HK-2 (cell line): Measurements from ENCODE around the gene ZNF469.

ENCODE experiments used
- DNase-seq: peaks from one replicate; pipeline ENCODE4 v3.0.0-alpha.2; 2018; ENCODE audit not compliant: unreplicated experiment

ZNF469 gene

DNA sequence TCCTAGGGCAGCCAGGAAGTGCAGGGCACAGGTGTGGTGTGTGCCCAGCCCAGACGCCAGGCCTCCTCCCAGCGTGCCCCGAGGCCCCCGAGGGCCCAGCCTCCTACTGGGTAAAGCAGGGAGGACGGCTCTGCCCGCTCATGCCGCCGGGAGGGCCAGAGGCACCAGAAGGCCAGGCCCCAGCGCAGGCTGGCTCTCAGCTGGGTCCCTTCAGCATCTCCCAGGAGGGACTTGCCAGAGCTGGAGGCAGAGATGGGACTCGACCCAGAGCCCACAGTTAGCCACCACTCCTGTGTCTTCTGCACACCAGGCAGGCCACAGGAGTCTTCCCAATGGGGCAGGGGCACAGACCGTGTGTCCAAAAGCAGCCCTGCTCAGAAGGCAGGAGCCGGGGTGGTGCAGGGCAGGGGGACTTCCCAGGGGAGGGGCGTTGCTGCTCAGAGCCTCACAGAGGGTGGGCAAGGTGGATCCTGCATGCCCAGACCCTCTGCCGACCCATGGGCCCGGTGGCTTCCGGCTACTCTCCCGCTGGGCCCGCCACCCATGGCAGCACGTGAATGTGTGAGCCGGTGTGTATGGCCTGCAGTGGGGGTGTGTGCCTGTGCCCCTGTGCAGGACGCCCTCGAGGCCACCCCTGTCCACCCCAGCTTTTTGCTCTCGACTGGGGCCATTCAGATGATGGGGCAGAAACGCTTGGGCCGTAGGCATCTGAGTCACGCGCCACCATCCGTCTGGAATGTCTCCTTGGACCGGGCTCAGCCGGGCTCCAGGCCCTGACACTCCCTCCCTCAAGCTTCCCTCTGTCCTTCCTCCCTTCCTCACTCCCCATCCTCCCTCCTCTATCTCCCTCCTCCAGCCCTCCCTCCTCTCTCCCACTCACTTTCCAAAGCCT is 5.7 kb upstream of the ZNF469 start:
- DNase-seq = peak; percentile 30

DNA sequence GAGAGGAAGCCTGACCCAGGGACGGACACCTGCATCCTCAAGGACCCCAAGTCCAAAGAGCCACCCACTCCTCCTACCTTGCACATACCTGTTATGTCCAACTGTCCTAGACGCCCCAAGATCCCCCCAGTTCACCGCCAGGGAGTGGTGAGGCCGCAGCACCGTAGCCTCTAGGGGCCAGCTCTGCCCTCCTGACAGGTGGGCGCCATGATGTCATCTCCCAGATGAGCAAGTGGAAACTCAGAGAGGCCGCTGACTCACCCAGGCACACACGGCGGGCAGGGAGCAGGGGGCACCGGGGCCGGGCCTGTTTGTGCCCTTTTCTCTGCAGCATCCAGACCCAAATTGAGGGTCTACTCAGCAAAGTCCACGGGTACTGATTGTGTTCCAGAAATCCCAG is 4.8 kb upstream of the ZNF469 start:
- DNase-seq = no peak

DNA sequence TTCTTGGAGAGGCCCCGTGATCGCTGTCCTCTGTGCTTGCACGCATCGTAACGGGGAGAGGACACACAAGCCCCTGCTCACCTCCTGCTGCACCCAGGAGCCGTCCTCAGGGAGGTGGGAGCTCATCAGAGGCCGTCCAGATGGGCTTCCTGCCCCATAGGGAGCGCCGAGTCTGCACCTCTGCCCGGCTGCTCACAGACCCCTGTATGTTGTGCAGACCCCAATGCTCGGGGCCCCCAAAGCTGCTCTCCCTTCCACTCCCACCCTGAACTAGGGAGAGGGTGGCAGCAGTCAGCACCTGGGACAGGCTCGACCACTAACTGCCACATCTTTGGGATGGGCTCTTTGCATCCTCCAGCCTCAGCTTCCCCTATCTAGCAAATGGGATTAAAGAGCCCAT is 4.4 kb upstream of the ZNF469 start:
- DNase-seq = no peak

DNA sequence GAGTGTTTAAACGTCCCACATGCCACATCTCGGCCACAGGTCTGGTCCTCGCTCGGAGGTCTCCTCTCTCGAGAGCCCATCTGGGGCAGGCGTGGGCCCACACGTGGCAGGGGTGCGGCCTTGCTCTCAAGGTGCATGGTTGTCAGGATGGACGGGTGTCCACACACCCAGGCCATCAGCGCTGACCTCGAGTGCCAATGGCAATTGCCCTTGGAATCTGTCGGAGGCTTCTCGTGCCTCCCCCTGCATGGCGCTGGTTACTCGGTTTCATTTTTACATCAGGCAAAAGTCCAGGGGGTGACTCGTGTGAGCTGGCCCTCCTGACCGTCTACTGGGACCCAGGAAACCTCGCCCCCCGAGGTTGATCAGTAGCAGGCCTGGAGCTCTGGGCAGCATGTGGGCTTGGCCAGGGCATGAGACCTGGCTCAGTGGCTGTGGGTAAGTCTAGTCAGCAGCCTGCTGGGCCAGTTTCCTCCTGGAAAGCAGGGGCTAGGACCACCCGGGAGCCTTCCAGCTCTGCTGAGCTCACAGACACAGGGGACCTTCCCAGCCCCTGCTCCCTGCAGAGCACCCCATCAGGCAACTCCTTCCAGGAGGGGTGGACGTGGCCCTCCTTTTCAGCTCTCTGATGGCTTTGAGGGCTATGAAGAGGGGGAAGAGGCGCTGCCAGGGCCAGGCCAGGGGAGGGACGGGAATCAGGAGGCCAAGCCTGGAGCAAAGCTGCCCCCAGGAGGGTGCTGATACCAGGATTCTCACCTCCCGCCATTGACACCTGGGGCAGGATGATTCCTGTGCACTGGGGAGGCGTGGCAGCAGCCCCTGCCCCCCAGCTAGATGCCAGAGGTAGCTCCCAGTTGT is 3.7 kb upstream of the ZNF469 start:
- no peak for DNase-seq

DNA sequence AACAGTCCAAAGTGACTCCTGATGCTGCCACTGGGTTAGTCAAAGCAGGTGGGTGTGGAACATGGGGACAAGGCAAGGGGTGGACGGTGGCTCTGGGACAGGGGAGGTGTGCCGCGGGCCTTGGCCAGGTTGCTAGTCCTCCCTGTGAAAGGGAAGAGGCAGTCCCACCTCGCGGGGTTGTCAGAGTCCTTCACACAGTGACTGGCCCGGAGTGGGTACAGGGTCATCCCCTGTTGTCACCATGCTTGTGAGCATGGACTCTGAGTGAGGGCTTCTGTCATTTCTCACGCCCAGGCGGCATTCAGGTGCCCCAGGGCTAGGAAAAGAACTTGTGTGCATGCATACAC is 3.1 kb upstream of the ZNF469 start:
- no peak for DNase-seq

DNA sequence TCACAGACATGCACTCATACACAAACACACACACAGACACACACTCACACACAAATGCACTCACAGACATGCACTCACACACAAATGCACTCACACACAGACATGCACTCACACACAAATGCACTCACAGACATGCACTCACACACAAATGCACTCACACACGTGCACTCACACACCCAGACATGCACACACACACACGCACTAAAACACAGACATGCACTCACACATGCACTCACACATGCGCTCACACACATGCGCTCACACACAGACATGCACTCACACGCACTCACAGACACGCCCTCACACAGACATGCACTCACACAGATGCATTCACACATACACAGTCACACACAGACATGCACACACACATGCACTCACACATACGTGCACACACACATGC is 2.7 kb upstream of the ZNF469 start:
- no peak for DNase-seq

DNA sequence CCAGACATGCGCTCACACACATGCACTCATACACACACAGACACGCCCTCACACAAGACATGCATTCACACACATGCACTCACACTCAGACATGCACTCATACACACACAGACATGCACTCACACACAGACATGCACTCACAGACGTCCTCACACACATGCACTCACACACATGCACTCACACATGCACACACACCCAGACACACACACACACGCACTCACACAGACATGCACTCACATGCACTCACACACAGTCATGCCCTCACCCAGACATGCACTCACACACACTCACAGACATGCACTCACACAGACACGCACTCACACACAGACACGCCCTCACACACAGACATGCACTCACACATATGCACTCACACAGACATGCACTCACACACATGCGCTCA is 2.1 kb upstream of the ZNF469 start:
- no peak for DNase-seq

DNA sequence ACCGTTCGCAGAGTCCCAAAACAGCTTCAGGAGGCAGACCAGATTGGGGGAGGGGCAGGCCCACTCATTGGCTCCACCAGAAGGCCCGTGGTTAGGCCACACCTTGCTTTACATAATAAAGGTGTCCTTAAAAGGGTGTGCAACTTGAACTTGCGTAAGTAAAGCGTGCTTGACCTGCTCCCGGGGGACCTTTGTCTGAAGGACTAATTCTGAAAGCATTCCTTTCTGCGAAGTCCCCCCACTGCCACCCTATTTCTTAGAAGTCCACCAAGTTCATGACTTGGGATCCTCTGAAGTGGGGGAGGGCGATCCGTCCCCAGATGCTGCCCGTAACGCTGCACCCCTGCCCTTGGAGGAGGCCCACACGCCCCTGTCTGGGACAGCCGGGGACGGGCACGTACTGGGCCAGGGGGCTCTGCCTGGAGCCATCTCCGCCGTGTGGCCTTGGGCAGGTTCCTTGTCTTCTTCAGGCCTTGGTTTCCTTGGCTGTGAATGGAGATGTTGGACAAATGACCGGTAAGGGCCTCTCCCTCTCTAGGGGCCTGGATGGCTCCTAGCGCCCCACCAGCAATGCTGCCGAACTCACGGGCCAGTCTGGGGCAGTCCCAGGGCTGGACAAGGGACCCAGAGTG is 823 bp upstream of the ZNF469 start:
- no peak for DNase-seq

DNA sequence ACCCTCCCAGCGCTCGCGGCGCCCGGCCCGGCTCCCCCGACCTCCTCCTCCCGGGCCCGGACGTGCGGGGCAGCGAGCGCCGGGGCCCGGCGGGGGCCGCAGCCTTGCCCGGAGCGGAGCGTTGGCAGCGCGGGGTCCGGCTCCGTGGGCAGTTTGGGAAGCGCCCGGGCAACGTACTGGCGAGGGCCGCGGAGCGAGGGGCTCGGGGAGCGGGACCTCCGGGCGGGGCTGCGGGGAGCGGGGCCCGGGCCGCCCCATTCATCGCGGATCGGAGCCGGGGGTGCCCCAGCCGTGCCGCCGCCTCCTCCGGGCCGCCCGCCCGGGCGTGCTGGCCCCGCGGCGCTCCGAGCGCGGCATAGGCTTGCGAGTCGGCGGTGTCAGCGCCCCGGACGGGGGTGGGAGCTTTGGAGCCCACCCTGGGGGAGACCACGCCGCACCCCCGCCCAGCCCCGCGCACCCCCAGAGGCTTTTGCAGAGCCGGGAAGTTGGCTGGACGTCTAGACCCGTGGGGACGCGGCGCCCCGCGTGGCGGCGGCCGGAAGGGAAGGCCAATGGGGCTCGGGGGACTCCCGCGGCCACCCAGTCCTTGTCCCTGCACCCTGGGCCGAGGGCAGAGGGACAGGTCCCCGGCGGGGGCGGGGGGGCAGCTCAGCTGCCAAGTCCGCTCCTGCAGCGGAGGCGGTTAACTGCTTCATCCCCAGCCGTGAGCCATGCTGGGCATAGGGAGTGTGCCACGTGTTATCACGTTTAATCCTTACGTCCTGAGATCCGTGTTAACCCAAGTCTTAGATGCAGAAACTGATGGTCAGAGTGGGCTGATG is 852 bp downstream of the ZNF469 start:
- no peak for DNase-seq

DNA sequence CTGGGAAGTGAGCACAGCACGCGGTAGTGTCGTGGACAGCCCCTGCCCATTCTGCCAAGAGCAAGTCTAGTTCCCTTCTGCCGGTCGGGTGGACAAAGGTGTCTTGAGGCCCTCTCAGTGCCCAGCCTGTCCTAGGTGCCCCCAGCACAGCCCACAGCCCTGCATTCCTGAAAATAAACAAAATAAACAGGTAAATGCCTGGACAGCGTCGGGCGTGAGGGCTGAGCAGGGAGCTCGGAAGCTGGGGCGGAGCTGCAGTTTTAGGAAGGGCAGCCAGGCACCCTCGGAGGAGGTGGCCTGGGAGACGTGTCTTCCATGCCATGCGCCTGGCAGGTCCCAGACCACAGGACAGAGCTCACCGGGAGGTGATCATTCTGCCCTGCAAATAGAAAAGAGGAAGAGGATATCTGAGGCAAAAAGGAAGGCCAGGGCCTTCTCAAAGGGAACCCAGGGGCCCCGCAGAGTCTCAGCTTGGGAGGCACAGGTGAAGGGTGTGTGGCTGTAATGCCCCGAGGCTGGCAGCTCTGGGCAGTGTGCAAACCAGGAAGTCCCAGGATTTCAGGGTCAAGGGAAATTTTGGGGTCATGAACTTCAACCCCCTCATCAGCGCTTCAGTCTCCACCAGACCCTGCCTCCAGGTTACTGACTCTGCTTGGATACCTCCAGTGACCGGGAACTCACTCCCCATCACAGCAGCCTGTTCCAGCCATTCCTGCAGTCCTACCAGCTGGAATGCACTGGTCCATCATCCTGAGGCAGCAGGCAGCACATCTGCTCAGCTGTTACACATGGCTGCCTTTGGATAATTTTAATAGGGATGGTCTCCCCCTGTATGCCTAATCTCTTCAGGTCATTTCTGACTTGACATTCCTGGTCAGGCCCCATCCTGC is 1.7 kb downstream of the ZNF469 start:
- DNase-seq = no peak

DNA sequence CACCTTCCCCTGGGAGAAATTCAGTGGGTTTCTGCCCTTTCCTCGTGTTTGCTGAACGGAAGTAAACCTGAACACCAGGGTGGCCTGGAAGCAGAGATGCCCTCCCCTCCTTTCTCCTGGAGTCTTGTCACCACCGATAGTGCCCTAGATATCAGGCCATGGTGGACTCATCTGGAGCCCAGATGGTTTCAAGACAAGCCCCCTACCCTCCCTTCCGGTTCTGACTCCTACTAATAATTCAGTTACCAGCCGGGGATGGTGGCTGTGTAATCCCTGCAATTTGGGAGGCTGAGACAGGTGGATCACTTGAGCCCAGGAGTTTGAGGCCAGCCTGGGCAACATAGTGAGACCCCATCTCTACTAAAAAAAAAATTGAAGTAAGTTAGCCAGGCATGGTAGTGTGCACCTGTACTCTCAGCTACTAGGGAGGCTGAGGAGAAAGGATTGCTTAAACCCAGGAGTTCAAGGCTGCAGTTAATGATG is 2.4 kb downstream of the ZNF469 start:
- DNase-seq = no peak

DNA sequence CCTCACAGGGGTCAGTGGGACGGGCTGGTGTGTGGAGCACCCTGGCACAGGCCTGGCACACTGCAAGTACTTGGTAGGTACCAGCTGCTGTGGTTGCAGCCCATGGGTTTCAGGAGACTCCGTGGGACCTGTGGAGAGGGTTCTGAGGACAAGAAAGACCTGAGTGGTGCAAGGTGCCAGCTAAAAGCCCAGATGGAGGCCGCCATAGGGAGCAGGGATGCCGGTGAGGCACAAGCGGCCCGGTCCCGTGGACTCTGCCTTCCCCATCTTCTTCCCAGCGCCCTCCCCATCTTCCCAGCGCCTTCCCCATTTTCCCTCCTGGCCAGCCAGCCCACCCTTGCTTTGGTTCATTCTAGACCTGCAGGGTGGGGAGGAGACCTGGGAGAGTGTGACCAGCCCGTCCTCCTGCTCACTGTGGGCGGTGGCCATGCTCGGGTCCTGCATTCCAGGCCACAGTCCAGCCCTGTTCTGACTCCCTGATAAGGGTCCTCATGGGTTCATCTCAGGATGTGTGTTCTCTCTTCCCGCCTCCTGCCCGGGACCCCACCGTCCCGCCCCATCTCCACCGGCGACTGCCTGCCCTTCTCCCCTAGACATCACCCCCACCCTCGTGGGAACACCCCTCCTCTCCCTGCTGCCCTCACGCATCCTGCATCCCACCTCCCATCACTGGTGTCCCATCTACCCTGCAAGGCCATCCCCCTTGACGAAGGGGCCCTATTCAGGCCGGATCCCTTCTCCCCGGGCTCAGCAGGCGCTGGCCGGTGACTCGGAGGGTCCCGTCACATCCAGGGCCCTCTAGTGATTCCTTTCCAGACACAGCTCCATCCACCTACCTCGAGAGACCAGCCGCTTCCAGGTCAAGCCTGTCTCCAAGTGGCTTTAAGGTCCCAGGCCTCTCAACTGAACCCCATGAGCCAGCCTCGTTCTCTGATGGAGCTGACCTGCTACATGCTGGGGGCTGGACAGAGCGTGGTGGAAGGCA is 3.4 kb downstream of the ZNF469 start:
- no peak for DNase-seq

DNA sequence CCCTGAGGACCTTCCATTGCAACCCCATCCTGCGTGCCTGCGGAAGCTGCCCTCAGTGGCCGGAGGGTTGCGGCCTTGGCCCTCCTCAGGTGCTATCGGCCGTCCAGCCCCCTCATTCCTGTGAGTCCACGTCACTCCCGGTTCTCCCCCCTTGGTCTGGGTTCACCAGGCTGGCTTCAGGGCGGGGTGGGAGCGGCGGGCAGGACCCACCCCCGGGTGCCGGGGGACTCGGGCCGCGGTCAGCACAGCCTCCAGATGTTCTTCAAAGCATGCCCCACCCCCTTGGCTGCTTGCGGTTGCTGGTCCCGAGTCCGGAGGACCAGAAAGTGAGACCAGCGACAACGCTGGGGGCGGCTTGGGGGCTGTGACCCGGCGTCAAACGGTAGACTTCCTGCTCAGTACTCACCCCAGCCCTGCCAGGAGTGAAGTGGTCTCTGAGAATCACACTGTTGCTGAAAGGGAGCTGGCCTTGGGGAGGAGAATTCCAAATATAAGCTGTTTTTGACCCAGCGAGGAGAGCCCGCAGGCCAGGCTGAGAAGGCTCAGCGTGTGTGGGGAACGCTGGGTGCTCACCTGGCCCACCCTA is 4.5 kb downstream of the ZNF469 start:
- no peak for DNase-seq

DNA sequence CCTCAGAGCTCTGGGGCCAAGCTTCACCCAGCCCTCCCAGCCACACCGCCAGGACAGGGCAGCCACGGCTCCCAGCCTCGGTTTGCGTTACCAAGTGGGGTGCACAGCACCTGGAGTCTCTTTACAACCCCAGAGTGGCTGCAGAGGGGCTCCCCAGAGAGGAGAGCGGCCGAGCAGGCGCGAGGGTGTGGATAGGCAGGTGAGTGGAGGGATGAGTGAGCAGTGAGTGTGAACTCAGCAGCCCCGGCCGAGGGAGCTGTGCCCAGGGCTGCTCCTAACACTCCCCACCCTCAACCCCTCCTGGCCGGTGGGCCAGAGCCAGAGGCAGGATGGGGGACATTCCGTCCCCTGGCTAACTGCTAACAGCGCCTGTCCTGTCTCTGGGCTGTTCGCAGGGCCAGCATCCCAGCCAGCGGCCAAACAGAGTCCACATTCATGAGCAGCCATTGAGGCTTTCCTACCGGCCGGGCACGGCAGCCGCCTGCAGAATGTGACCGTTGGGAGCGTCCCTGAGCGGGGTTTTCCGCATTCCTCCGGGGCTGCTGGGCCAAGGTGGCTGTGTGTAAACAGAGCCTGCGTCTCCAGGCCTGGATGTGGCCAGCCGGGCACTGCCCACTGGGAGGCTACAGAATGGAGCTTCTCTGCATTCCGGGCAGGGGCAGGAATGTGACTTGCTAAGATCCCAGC is 5.3 kb downstream of the ZNF469 start:
- DNase-seq = peak; percentile 75

DNA sequence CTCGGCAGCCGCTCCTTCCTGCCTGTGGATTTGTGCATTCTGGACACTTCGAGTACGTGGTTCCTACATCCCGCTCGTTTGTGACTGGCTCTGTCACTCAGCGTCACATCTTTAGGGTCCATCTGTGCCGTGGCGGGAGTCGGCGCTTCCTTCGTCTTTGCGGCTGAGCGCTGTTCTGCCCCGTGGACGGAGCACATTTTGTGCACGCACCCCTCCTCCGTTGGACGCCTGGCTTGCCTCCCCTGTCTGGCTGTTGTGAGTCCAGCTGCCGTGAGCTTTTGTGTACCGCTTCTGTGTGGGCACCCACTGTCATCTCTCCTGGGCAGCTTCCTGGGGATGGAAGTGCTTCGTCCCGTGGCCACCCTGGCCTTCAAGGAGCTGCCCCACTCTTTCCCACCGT is 6.4 kb downstream of the ZNF469 start:
- no peak for DNase-seq

DNA sequence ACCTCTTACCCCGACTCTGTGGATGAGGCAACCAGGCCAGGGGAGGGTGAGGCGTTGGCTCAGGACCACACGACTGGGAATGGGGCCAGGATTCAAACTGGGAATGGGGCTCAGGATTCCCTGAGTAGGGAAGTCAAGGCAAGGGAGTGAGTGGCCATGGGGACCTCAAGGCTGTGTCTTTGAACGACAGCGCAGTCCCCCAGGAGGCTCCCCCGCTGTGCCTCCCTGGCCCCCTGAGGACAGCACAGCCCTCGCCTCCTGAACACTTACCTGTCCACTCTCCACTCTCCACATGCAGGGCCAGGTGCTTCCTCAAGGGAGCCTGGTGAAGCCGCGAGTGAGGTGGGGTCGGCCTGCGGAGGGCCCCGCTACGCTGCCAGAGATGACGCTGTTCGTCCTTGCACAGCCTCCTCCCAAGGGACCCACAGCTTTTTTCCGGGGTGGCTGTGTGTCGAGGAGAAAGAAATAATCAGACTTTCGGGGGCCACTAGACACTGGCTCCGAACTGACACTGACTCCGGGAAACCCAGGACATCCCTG is 6.9 kb downstream of the ZNF469 start:
- no peak for DNase-seq

DNA sequence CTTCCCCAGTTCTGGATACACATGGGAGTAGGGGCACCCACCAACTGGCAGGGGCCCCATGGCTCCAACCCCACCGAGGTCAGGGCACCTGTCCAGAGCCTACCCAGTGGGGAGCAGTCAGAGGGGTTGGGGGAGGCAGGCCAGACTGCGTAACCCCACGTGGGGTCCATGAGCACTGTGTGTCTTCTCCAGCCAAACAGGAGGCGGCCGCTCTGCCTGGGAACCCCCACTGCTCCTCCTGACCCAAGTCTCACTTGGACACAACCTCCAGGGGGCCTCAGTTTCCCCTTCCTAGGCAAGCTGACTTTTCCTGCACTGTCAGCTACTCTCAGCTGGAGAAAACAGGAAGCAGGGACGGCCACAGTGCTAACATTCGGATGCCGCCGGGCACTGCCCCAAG is 7.5 kb downstream of the ZNF469 start:
- no peak for DNase-seq

DNA sequence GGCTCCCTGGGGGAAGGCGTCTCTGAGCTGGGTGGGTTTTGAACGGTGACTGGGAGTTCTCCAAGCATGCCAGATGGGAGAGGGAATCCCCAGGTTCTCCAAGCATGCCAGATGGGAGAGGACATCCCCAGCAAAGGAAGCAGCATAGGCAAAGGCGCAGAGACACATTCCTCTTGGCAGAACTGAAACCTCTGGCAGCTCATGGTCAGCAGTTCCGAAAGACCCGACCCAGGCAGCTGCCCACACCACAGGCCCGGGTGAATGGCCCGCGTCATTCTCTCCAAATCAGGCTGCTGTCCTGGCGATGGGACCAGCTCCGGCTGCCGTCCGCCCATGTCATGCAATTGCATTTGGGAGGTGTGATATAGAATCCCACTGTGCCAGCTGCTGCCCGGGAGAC is 8.0 kb downstream of the ZNF469 start:
- no peak for DNase-seq
